Activated T-cell treated with anti-CD3 and anti-CD28 coated beads for 4 hours (primary cell): ENCODE measurements around the gene LCA5.
"Not testable (repeated sequence)": the region's sequence is repeated elsewhere in the genome, so short reads cannot be mapped to it uniquely, and the experiment has no call there.

Source experiments
- DNase-seq: peaks from one replicate; pipeline ENCODE4 v3.0.0-alpha.2; 2020

LCA5 gene

GRCh38 chr6:79461205-79461604, 76.0 kb downstream of the LCA5 start:
- DNase-seq = no peak

GRCh38 chr6:79455446-79455845, 81.8 kb downstream of the LCA5 start:
- DNase-seq = no peak

- DNase-seq = no peak
Measured at GRCh38 chr6:79453558-79454042, 83.6 kb downstream of the LCA5 start.

- no peak for DNase-seq
Measured at GRCh38 chr6:79450984-79451383, 86.2 kb downstream of the LCA5 start.

- DNase-seq = no peak
Measured at GRCh38 chr6:79446006-79446405, 91.2 kb downstream of the LCA5 start.

- DNase-seq = not testable (repeated sequence)
Measured at GRCh38 chr6:79443876-79444275, 93.4 kb downstream of the LCA5 start.

- DNase-seq = no peak
Measured at GRCh38 chr6:79441192-79441591, 96.0 kb downstream of the LCA5 start.

- no peak for DNase-seq
Measured at GRCh38 chr6:79440598-79440997, 96.6 kb downstream of the LCA5 start.

- DNase-seq = no peak
Measured at GRCh38 chr6:79438030-79438429, 99.2 kb downstream of the LCA5 start.

GRCh38 chr6:79436241-79436640, 101.0 kb downstream of the LCA5 start:
- DNase-seq = no peak

- no peak for DNase-seq
Measured at GRCh38 chr6:79435746-79436145, 101.5 kb downstream of the LCA5 start.
